AG04450 (cell line): Measurements from ENCODE around the gene PTGS2. TPM values are rescaled to one million over a fixed set of nuclear protein-coding genes. Genes with fewer than 3 reads are reported as not detected.
"Not testable (repeated sequence)": the region's sequence is repeated elsewhere in the genome, so short reads cannot be mapped to it uniquely, and the experiment has no call there.

Source experiments
- CTCF ChIA-PET: fragments of 300-600, 350-600 bp; formaldehyde crosslinking; extraction: SDS; loops from one replicate; lab custom pipeline; 2022; ENCODE audit warnings: antibody characterized with exemption, inconsistent platforms; lab: Charles Lee
- POLR2A ChIA-PET: fragments of 350-600 bp; formaldehyde crosslinking; extraction: SDS; loops from one replicate; lab custom pipeline; 2021; ENCODE audit warnings: antibody characterized with exemption, inconsistent platforms; lab: Yijun Ruan, JAX
- DNase-seq: peaks from one replicate; pipeline ENCODE4 v3.0.0-alpha.2; 2011; ENCODE audit warnings: low read depth, low spot score
- H3K27ac ChIP-seq: one replicate; pipeline ENCODE4 v1.5.1; 2012; ENCODE audit warnings: low read depth, low read length, control low read depth
- H3K27me3 ChIP-seq: one replicate; pipeline ENCODE4 v1.6.0; 2012; ENCODE audit warnings: low read length; ENCODE audit not compliant: control insufficient read depth, insufficient read depth
- H3K4me3 ChIP-seq: 2 replicates; pipeline ENCODE4 v1.5.1; 2011; ENCODE audit warnings: mild to moderate bottlenecking, low read depth, low read length, control low read depth
- H3K9me3 ChIP-seq: 2 replicates; pipeline ENCODE4 v1.5.1; 2012; ENCODE audit warnings: low read length; ENCODE audit not compliant: control insufficient read depth, insufficient read depth
- polyA plus RNA-seq: library from polyadenylated mRNA; depleted of rRNA; stranded (reverse); fragments of >200 nt; gene quantifications from 2 replicates; pipeline ENCODE4 v1.2.3, GENCODE V29; 2011
- TF ChIP-seq, protein P1 (sequence below): IDR thresholded peaks from 2 replicates; pipeline ENCODE4 v1.5.1; 2011; ENCODE audit warnings: low read depth, low read length, control low read depth, inconsistent platforms

Gene PTGS2
- polyA plus RNA-seq, 1 experiment, result 2.7 TPM

DNA sequence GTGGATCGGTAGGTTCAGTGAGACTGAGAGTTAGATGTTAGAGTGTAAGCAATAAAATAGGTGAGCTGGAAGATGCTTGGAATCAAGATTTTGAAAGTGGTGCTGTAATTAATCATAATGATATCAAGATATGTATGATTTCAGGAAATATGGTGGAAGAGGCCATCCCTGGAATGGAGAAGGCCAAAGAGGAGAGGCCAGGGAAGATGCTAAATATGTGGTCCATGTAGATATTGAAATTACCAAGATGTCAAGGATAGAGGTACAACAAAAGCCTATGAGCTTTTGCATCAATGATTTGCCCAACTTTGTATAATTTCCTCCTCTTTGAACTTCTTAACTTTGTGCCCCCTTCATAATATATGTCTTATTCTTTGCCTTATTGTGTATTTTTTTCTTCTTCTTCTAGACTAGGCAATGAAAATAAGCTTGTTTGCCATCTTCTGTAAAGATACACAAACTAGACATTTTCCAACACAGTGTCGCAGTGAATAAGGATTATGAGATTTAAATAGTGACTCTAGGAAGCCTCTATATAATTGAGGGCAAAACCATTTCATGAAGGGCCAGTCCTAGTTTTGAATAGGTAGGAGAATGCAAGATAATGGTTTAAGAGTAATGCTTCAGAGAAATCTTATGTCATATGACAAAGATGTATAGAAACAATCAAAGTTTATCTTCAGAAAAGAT lies 8.9 kb downstream of the PTGS2 start:
- TF ChIP-seq, protein P1, sequence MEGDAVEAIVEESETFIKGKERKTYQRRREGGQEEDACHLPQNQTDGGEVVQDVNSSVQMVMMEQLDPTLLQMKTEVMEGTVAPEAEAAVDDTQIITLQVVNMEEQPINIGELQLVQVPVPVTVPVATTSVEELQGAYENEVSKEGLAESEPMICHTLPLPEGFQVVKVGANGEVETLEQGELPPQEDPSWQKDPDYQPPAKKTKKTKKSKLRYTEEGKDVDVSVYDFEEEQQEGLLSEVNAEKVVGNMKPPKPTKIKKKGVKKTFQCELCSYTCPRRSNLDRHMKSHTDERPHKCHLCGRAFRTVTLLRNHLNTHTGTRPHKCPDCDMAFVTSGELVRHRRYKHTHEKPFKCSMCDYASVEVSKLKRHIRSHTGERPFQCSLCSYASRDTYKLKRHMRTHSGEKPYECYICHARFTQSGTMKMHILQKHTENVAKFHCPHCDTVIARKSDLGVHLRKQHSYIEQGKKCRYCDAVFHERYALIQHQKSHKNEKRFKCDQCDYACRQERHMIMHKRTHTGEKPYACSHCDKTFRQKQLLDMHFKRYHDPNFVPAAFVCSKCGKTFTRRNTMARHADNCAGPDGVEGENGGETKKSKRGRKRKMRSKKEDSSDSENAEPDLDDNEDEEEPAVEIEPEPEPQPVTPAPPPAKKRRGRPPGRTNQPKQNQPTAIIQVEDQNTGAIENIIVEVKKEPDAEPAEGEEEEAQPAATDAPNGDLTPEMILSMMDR, result no peak
- POLR2A ChIA-PET, result no interaction called here
- DNase-seq, result no peak
- Histone ChIP-seq H3K9me3 (no peaks in the 10 kb centered on the region), H3K27ac (no peak overlapping the region), H3K4me3 (no peak overlapping the region), H3K27me3 (no peaks in the 10 kb centered on the region)
- CTCF ChIA-PET, result interaction anchor here (1.1 to 1.2 kb wide), 3 partner anchors 8 to 296 kb away, joined by 3 to 5 read pairs (median 4); partner anchors contain the start of genes ODR4, PTGS2 and TPR

DNA sequence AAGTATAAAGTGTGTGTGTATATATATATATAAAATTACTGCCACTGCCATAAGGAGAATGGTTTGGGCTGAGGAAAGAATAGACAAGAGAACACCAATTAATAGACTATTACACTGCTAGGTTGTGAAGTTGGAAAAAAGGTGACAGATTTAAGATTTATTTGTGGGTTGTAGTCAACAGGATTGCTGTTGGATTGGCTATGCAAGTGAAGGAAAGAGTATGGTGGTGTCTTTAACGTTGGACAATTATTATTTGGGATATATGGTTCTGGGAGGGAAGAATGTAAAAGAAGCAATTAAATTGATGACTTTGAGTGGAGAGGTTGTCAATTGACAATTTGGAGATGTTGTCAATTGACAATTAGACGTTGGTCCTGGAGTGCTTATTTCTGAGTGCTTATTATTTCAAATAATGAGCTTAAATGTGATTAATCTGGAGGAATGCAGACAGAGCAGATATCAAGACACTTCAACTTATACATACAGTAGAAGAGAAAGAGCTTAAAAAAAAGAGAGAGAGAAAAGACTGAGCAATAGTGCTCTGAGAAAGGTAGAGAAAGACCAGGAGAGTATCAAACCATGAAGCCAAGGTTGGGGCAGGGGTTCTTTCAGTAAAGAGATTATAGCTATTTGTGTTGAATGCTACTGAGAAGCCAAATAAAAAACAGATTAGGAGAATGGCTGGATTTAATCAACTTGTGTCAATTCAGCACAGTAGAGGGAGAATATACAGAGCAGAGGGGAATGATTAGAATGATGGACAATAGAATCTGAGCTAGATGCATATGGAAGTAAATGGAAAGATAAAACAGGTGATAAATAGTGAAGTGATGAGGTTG lies 9.7 kb downstream of the PTGS2 start:
- H3K27ac ChIP-seq, result no peak overlapping the region
- no peaks in the 10 kb centered on the region for H3K9me3 ChIP-seq
- CTCF ChIA-PET, result interaction anchor here (0.6 to 1.2 kb wide), 4 partner anchors 9 to 316 kb away, joined by 3 to 5 read pairs (median 4); partner anchors contain the start of genes ODR4, PTGS2 and TPR
- TF ChIP-seq, protein P1, result no peak
- DNase-seq, result no peak
- H3K4me3 ChIP-seq, result no peak overlapping the region
- H3K27me3 ChIP-seq, result no peaks in the 10 kb centered on the region
- POLR2A ChIA-PET, result no interaction called here

DNA sequence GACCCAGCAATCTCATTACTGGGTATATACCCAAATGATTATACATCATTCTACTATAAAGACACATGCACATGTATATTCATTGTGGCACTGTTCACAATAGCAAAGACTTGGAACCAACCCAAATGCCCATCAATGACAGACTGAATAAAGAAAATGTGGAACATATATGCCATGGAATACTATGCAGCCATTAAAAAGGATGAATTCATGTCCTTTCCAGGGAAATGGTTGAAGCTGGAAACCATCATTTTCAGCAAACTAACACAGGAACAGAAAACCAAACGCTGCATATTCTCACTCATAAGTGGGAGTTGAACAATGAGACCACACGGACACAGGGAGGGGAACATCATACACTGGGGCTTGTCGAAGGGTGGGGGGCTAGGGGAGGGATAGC lies 10.4 kb downstream of the PTGS2 start:
- DNase-seq, H3K9me3 ChIP-seq, H3K4me3 ChIP-seq, H3K27me3 ChIP-seq, POLR2A ChIA-PET, H3K27ac ChIP-seq: not testable (repeated sequence)
- CTCF ChIA-PET, result interaction anchor here (1.1 kb wide), 1 partner anchor 10 kb away, joined by 4 read pairs; no protein-coding TSS in a partner anchor

DNA sequence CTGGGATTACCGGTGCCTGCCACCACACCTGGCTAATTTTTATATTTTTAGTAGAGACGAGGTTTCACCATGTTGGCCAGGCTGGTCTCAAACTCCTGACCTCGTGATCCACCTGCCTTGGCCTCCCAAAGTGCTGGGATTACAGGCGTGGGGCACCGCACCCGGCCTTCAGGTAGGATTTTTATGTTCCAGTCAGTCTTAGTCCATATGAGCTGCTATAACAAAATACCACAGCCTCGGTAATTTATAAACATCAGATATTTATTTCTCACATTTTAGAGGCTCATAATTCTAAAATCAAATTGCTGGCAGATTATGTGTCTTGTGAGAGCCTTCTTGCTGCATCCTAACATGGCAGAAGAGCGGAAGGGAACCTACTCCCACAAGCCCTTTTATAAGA lies 16.0 kb downstream of the PTGS2 start:
- DNase-seq, H3K4me3 ChIP-seq, H3K27ac ChIP-seq, POLR2A ChIA-PET, H3K27me3 ChIP-seq, H3K9me3 ChIP-seq, CTCF ChIA-PET: not testable (repeated sequence)

DNA sequence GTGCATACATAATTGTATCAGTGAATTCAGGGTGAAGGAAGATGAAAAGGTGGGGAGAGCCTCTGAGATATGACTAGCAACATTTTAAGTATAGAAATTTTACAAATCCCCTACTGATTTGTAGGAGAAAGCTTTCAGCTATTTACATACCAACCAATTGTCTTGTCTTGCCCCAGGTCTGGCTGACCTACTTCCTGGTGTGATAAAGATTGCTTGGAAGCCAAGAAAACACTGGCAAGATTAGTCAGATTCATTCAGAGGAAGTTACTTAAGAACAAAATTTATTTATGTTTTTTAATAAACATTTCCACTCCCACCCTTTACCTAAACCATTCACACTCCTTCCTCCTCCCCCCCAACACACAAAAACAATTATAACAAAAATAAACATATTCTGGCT lies 17.5 kb downstream of the PTGS2 start:
- no peaks in the 10 kb centered on the region for H3K27me3 ChIP-seq
- ChIA-PET CTCF (interaction anchor here (1.4 kb wide), 1 partner anchor 18 kb away, joined by 4 read pairs; the partner anchor contains the start of gene PTGS2), POLR2A (no interaction called here)
- DNase-seq, result no peak
- H3K4me3 ChIP-seq, result no peak overlapping the region
- H3K27ac ChIP-seq, result no peak overlapping the region
- TF ChIP-seq, protein P1, result no peak
- no peaks in the 10 kb centered on the region for H3K9me3 ChIP-seq
